Measurements from ENCODE around the gene SLC18A2. TPM values are rescaled to one million over a fixed set of nuclear protein-coding genes. Genes with fewer than 3 reads are reported as not detected.

SLC18A2 gene
- total RNA-seq, 1 experiment from 2014 or later = not detected

- DNase-seq (ENCODE audit: low spot score) = peak; percentile 39
These were observed 71.5 kb downstream of the SLC18A2 start for GRCh38 chr10:117312430-117312829.

- no peak for DNase-seq (ENCODE audit: low spot score)
These were observed 72.7 kb downstream of the SLC18A2 start for GRCh38 chr10:117313641-117314040.

GRCh38 chr10:117316701-117317100 is 75.8 kb downstream of the SLC18A2 start:
- no peak for DNase-seq (ENCODE audit: low spot score)

GRCh38 chr10:117318909-117319308 is 78.0 kb downstream of the SLC18A2 start:
- no peak for DNase-seq (ENCODE audit: low spot score)

GRCh38 chr10:117320050-117320665 is 79.2 kb downstream of the SLC18A2 start:
- peak; percentile 51 for DNase-seq (ENCODE audit: low spot score)

- no peak for DNase-seq (ENCODE audit: low spot score)
These were observed 81.3 kb downstream of the SLC18A2 start for GRCh38 chr10:117322260-117322659.

- DNase-seq (ENCODE audit: low spot score) = no peak
These were observed 83.5 kb downstream of the SLC18A2 start for GRCh38 chr10:117324367-117324766.

- DNase-seq (ENCODE audit: low spot score) = no peak
These were observed 86.3 kb downstream of the SLC18A2 start for GRCh38 chr10:117327262-117327661.

Other genes with a start within 250 kb of the SLC18A2 start
- 4.5 and 4.7 TPM in 2 replicates for gene SHTN1, start 235.9 kb upstream of the SLC18A2 start, total RNA-seq (2014; rRNA removed; shearing (Covaris generic))
- not detected in 2 replicates for gene VAX1, start 102.8 kb upstream of the SLC18A2 start, total RNA-seq (2014; rRNA removed; shearing (Covaris generic))
- gene KCNK18, start 43.6 kb upstream of the SLC18A2 start, total RNA-seq (2014; rRNA removed; shearing (Covaris generic)) = not detected in 2 replicates
- 31.0 and 31.1 TPM in 2 replicates for gene PDZD8, start 134.3 kb downstream of the SLC18A2 start, total RNA-seq (2014; rRNA removed; shearing (Covaris generic))